DND-41 (cell line): ENCODE measurements around the gene GATA5.

ENCODE experiments used
- CTCF ChIP-seq: IDR thresholded peaks from 2 replicates; pipeline ENCODE4 v1.5.1; 2012; ENCODE audit warnings: borderline replicate concordance, low read length, moderate library complexity, mild to moderate bottlenecking; ENCODE audit not compliant: poor library complexity, severe bottlenecking; ENCODE audit errors: extremely low read depth
- EZH2 ChIP-seq: IDR thresholded peaks from 3 replicates; pipeline ENCODE4 v1.6.1; 2012; ENCODE audit warnings: borderline replicate concordance, low read depth, mild to moderate bottlenecking, moderate library complexity, low read length, inconsistent platforms; ENCODE audit not compliant: severe bottlenecking

GRCh38 chr20:62484478-62484877, 8.7 kb upstream of the GATA5 start:
- no peak for TF ChIP-seq CTCF
- TF ChIP-seq EZH2 = no peak
